ENCODE results near the gene NAXD. TPM values are rescaled to one million over a fixed set of nuclear protein-coding genes. Genes with fewer than 3 reads are reported as not detected.

Gene NAXD
- polyA plus RNA-seq, 1 donor from 2014 or later: 58.1 TPM

GRCh38 chr13:110645750-110646149 is 30.4 kb downstream of the NAXD start:
- no peak overlapping the region for H3K4me3 ChIP-seq (ENCODE audit: low read length)
- no peaks in the 10 kb centered on the region for H3K27me3 ChIP-seq (ENCODE audit: insufficient read depth, low read depth, low read length)
- H3K9me2 ChIP-seq (ENCODE audit: insufficient read depth, low read length): no peaks in the 10 kb centered on the region
- no peaks in the 10 kb centered on the region for H3K79me2 ChIP-seq (replicated peaks; ENCODE audit: insufficient read depth, low read length)
- H2AFZ ChIP-seq (ENCODE audit: low read depth, low read length): no peak overlapping the region
- no peak overlapping the region for H3K4me2 ChIP-seq (ENCODE audit: low read length)
- H3F3A ChIP-seq (ENCODE audit: insufficient read depth, low read length, poor library complexity, severe bottlenecking): no peaks in the 10 kb centered on the region
- no peaks in the 10 kb centered on the region for H3K9me3 ChIP-seq (ENCODE audit: low read length)
- H3K9ac ChIP-seq (ENCODE audit: low read length): no peak overlapping the region
- H3K27ac ChIP-seq (ENCODE audit: low read length): no peak overlapping the region
- TF ChIP-seq RAD21 (conservative IDR thresholded peaks at IDR 0.05) (no peak), SMC3 (conservative IDR thresholded peaks at IDR 0.05; ENCODE audit: poor library complexity) (no peak), CTCF (IDR thresholded peaks at IDR 0.05; ENCODE audit: poor library complexity, severe bottlenecking) (no peak), TAF1 (IDR thresholded peaks at IDR 0.05; ENCODE audit: low read depth) (no peak), POLR2AphosphoS5 (IDR thresholded peaks at IDR 0.05) (no peak), EZH2 (IDR thresholded peaks at IDR 0.05; ENCODE audit: borderline replicate concordance, insufficient read depth, low read length, poor library complexity, severe bottlenecking) (no peak), REST (IDR thresholded peaks at IDR 0.05; ENCODE audit: borderline replicate concordance) (no peak), EP300 (conservative IDR thresholded peaks at IDR 0.05; ENCODE audit: poor library complexity, severe bottlenecking) (no peak), MXI1 (conservative IDR thresholded peaks at IDR 0.05; ENCODE audit: poor library complexity, severe bottlenecking) (no peak)
- no peaks in the 10 kb centered on the region for H3K36me3 ChIP-seq (ENCODE audit: insufficient read depth, low read length)
- H4K20me1 ChIP-seq (ENCODE audit: insufficient read depth): no peaks in the 10 kb centered on the region

- Histone ChIP-seq H3F3A (ENCODE audit: insufficient read depth, low read length, poor library complexity, severe bottlenecking) (no peaks in the 10 kb centered on the region), H3K9me2 (ENCODE audit: insufficient read depth, low read length) (no peaks in the 10 kb centered on the region), H4K20me1 (ENCODE audit: insufficient read depth) (no peaks in the 10 kb centered on the region), H3K27me3 (ENCODE audit: insufficient read depth, low read depth, low read length) (no peaks in the 10 kb centered on the region), H3K9ac (ENCODE audit: low read length) (no peak overlapping the region), H3K9me3 (ENCODE audit: low read length) (no peaks in the 10 kb centered on the region), H3K79me2 (replicated peaks; ENCODE audit: insufficient read depth, low read length) (no peaks in the 10 kb centered on the region), H2AFZ (ENCODE audit: low read depth, low read length) (no peak overlapping the region), H3K36me3 (ENCODE audit: insufficient read depth, low read length) (no peaks in the 10 kb centered on the region), H3K4me2 (ENCODE audit: low read length) (no peak overlapping the region), H3K4me3 (ENCODE audit: low read length) (no peak overlapping the region), H3K27ac (ENCODE audit: low read length) (no peak overlapping the region)
- TF ChIP-seq REST (IDR thresholded peaks at IDR 0.05; ENCODE audit: borderline replicate concordance) (no peak), TAF1 (IDR thresholded peaks at IDR 0.05; ENCODE audit: low read depth) (no peak)
Measured at GRCh38 chr13:110646442-110647364, 31.4 kb downstream of the NAXD start.

All from neural cell (in vitro differentiated cells).